A673 (cell line): ENCODE results near the gene HPSE2. TPM values are rescaled to one million over a fixed set of nuclear protein-coding genes. Genes with fewer than 3 reads are reported as not detected.

Source experiments
- BruUV-seq: library from RNA; stranded (reverse); fragments of 400-500 nt; replicated peaks from 2 replicates; lab custom pipeline; 2021; lab: Mats Ljungman, UMichigan
- CTCF ChIA-PET: fragments of 300-600 bp; sonication (Branson Sonifier 250); formaldehyde crosslinking; loops from one replicate; lab custom pipeline; 2022; ENCODE audit warnings: antibody characterized with exemption; lab: Charles Lee
- POLR2A ChIA-PET: fragments of 300-600 bp; sonication (Branson Sonifier 250); formaldehyde crosslinking; loops from one replicate; lab custom pipeline; 2022; ENCODE audit warnings: antibody characterized with exemption; ENCODE audit not compliant: low non-redundant PET; lab: Charles Lee
- DNase-seq: peaks from one replicate; pipeline ENCODE4 v3.0.0-alpha.2; 2015; ENCODE audit warnings: low spot score
- H3K27ac ChIP-seq: fragments of 200-600 bp; sonication (generic); 2 replicates; pipeline ENCODE4 v1.5.1; 2016; ENCODE audit warnings: mixed run types, low read depth, mild to moderate bottlenecking, mixed read lengths, antibody characterized with exemption, low read length; ENCODE audit not compliant: poor library complexity, severe bottlenecking
- H3K27me3 ChIP-seq: fragments of 200-600 bp; sonication (generic); replicated peaks from 2 replicates; pipeline ENCODE4 v1.6.1; 2017; ENCODE audit warnings: mixed run types, low read depth, mild to moderate bottlenecking, mixed read lengths, antibody characterized with exemption, low read length; ENCODE audit not compliant: insufficient read depth, poor library complexity
- H3K36me3 ChIP-seq: fragments of 200-600 bp; sonication (generic); 2 replicates; pipeline ENCODE4 v1.6.1; 2016; ENCODE audit warnings: mixed run types, mild to moderate bottlenecking, mixed read lengths, antibody characterized with exemption, low read length; ENCODE audit not compliant: insufficient read depth, poor library complexity, severe bottlenecking
- H3K4me1 ChIP-seq: fragments of 200-600 bp; sonication (generic); 2 replicates; pipeline ENCODE4 v1.6.1; 2017; ENCODE audit warnings: mixed run types, mild to moderate bottlenecking, mixed read lengths, antibody characterized with exemption, low read length; ENCODE audit not compliant: insufficient read depth, poor library complexity, severe bottlenecking
- H3K4me3 ChIP-seq: fragments of 200-600 bp; sonication (generic); 2 replicates; pipeline ENCODE4 v1.5.1; 2016; ENCODE audit warnings: low read depth, mixed run types, mild to moderate bottlenecking, mixed read lengths, low read length; ENCODE audit not compliant: poor library complexity, severe bottlenecking
- H3K9me3 ChIP-seq: fragments of 200-600 bp; sonication (generic); 2 replicates; pipeline ENCODE4 v1.6.1; 2016; ENCODE audit warnings: mixed run types, low read depth, mild to moderate bottlenecking, mixed read lengths, antibody characterized with exemption, low read length; ENCODE audit not compliant: poor library complexity, severe bottlenecking
- EZH2 ChIP-seq: fragments of 200-600 bp; sonication (generic); IDR thresholded peaks from 2 replicates; pipeline ENCODE4 v1.6.1; 2017; ENCODE audit warnings: borderline replicate concordance, low read depth, mild to moderate bottlenecking, mixed read lengths, antibody characterized with exemption, low read length; ENCODE audit not compliant: poor library complexity, severe bottlenecking
- intact Hi-C: fragments of 100-400 bp; cut with micrococcal nuclease; formaldehyde crosslinking; loops from one replicate; pipeline ENCODE4 v1.10.0; 2022; ENCODE audit not compliant: unreplicated experiment
- total RNA-seq: library from RNA; stranded (reverse); gene quantifications from 2 replicates; pipeline ENCODE4 v1.2.3, GENCODE V29; 2021
- TF ChIP-seq, protein P1 (sequence below): fragments of 300-800, 200-600 bp; sonication (generic); conservative IDR thresholded peaks from 2 replicates; pipeline ENCODE4 v1.5.1; 2017; ENCODE audit warnings: low read depth, mild to moderate bottlenecking, antibody characterized with exemption, low read length, moderate library complexity, mixed read lengths

HPSE2 gene
- total RNA-seq, 1 experiment from 2014 or later: not detected

DNA sequence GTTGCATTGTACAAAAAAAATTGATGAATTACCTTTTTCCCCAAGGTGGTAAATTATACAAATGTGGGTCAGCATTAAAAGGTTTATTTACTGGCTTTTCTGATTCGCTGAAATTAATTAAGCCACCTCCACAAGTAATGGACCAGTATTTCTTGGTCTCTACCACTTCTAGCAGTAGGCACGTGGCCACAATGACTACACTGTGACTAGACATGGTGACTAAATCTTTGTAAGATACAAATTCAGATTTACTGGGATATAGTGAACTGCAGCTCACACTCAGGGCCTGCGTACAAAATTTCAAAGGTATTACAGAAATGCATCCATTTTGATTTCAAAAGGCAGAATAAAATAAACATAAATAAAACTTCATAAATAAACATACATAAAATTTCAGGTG, 10.9 kb downstream of the HPSE2 start:
- Histone ChIP-seq H3K4me3 (no peak overlapping the region), H3K4me1 (no peaks in the 10 kb centered on the region), H3K27ac (no peak overlapping the region), H3K9me3 (no peaks in the 10 kb centered on the region), H3K27me3 (peaks cover 48% of the 10 kb centered on the region), H3K36me3 (no peaks in the 10 kb centered on the region)
- intact Hi-C loops: no loop called here
- ChIA-PET CTCF (no interaction called here), POLR2A (no interaction called here)
- TF ChIP-seq EZH2: no peak
- TF ChIP-seq, protein P1, sequence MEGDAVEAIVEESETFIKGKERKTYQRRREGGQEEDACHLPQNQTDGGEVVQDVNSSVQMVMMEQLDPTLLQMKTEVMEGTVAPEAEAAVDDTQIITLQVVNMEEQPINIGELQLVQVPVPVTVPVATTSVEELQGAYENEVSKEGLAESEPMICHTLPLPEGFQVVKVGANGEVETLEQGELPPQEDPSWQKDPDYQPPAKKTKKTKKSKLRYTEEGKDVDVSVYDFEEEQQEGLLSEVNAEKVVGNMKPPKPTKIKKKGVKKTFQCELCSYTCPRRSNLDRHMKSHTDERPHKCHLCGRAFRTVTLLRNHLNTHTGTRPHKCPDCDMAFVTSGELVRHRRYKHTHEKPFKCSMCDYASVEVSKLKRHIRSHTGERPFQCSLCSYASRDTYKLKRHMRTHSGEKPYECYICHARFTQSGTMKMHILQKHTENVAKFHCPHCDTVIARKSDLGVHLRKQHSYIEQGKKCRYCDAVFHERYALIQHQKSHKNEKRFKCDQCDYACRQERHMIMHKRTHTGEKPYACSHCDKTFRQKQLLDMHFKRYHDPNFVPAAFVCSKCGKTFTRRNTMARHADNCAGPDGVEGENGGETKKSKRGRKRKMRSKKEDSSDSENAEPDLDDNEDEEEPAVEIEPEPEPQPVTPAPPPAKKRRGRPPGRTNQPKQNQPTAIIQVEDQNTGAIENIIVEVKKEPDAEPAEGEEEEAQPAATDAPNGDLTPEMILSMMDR: no peak
- no peak for DNase-seq
- BruUV-seq: no TSS peak

DNA sequence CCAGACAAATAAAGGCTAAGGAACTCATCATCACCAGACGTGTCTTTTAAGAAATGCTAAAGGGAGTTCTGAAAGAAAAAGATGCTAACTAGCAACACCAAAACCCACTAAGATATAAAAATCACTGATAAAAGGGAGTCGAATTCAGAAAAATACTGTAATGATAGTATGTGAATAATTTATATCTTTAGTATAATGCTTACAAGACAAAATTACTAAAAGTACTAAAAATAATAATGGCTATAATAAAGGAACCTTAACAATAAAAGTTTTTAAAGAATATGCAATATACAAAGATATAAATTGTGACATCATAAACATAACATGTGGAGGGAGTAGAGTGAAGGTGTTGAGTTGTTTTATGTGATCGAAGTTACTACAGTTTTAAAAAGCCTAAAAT, 28.3 kb downstream of the HPSE2 start:
- no peak for TF ChIP-seq EZH2
- TF ChIP-seq, protein P1: no peak
- no peaks in the 10 kb centered on the region for H3K9me3 ChIP-seq
- no peaks in the 10 kb centered on the region for H3K36me3 ChIP-seq
- no peak overlapping the region for H3K4me3 ChIP-seq
- CTCF ChIA-PET: no interaction called here
- no peaks in the 10 kb centered on the region for H3K4me1 ChIP-seq
- BruUV-seq: no TSS peak
- DNase-seq: no peak
- POLR2A ChIA-PET: no interaction called here
- peaks cover 4% of the 10 kb centered on the region for H3K27me3 ChIP-seq
- no peak overlapping the region for H3K27ac ChIP-seq
- intact Hi-C loops: no loop called here

DNA sequence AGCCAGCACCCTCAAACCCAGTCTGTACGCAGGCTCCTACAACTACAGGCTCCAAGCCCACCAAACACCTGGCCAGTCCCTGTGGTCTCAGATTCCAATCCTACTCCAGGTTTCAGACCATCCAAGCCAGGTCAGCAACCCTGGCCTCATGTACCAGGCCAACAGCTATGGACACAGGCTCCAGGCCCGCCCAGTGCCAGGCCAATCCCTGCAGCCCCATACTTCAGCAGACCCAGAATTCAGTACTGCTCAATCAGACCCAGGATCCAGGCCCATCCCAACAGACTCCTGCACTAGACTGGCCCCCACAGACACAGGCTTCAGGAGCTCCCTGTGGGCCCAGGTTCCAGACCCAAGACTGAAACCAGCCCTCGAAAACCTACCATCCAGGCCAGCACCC, 32.3 kb downstream of the HPSE2 start:
- DNase-seq: no peak
- TF ChIP-seq EZH2: no peak
- TF ChIP-seq, protein P1: no peak
- POLR2A ChIA-PET: no interaction called here
- no TSS peak for BruUV-seq
- H3K27me3 ChIP-seq: peaks cover 4% of the 10 kb centered on the region
- H3K4me3 ChIP-seq: no peak overlapping the region
- no peak overlapping the region for H3K27ac ChIP-seq
- H3K4me1 ChIP-seq: no peaks in the 10 kb centered on the region
- H3K36me3 ChIP-seq: no peaks in the 10 kb centered on the region
- H3K9me3 ChIP-seq: no peaks in the 10 kb centered on the region
- CTCF ChIA-PET: no interaction called here
- intact Hi-C loops: no loop called here
